Fibroblast of villous mesenchyme (primary cell): ENCODE data around the gene TMPRSS2. TPM values are rescaled to one million over a fixed set of nuclear protein-coding genes. Genes with fewer than 3 reads are reported as not detected.

Experiments
- DNase-seq: peaks from one replicate; pipeline ENCODE4 v3.0.0-alpha.2; 2010; ENCODE audit warnings: low read depth
- H3K4me3 ChIP-seq: 2 replicates; pipeline ENCODE4 v1.5.1; 2011; ENCODE audit warnings: low read depth, mild to moderate bottlenecking, low read length
- total RNA-seq: library from RNA; depleted of rRNA; stranded (reverse); fragments of >200 nt; gene quantifications from 2 replicates; pipeline ENCODE4 v1.2.3, GENCODE V29; 2012
- TF ChIP-seq, protein P1 (sequence below): IDR thresholded peaks from 2 replicates; pipeline ENCODE4 v1.5.1; 2012; ENCODE audit warnings: low read depth, mild to moderate bottlenecking, low read length; ENCODE audit not compliant: insufficient read depth

TMPRSS2 gene
- total RNA-seq, 1 donor: not detected

DNA sequence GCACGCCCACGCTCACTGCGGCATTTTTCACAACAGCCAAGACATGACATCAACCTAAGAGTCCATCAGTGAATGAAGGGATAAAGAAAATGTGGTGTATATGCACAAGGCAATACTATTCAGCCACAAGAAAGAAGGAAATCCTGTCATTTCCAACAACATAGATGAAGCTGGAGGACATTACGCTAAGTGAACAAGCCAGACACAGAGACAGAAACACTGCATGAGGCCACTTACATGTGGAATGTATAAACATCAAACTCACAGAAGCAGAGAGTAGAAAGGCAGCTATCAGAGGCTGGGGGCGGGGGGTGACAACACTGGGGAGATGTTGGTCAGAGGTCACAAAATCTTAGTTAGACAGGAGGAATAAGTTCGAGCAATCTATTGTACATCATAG, 20.9 kb downstream of the TMPRSS2 start:
- H3K4me3 ChIP-seq: no peak overlapping the region
- TF ChIP-seq, protein P1, sequence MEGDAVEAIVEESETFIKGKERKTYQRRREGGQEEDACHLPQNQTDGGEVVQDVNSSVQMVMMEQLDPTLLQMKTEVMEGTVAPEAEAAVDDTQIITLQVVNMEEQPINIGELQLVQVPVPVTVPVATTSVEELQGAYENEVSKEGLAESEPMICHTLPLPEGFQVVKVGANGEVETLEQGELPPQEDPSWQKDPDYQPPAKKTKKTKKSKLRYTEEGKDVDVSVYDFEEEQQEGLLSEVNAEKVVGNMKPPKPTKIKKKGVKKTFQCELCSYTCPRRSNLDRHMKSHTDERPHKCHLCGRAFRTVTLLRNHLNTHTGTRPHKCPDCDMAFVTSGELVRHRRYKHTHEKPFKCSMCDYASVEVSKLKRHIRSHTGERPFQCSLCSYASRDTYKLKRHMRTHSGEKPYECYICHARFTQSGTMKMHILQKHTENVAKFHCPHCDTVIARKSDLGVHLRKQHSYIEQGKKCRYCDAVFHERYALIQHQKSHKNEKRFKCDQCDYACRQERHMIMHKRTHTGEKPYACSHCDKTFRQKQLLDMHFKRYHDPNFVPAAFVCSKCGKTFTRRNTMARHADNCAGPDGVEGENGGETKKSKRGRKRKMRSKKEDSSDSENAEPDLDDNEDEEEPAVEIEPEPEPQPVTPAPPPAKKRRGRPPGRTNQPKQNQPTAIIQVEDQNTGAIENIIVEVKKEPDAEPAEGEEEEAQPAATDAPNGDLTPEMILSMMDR: no peak
- no peak for DNase-seq

DNA sequence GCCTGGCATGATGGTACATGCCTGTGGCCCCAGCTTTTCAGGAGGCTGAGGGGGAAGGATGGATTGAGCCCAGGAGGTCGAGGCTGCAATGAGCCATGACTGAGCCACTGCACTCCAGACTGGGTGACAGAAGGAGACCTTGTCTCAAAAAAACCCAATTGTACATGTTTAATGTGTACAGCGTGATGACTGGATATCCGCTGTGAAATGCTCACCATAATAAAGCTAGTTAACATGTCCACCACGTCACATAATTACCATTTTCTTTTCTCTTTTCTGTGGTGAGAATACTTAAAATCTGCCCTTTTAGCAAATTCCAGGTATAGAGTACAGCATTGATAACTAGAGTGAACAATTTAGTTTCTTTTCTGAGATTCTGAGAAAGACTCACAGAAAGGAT, 24.0 kb downstream of the TMPRSS2 start:
- TF ChIP-seq, protein P1: no peak
- no peak for DNase-seq
- H3K4me3 ChIP-seq: no peak overlapping the region

DNA sequence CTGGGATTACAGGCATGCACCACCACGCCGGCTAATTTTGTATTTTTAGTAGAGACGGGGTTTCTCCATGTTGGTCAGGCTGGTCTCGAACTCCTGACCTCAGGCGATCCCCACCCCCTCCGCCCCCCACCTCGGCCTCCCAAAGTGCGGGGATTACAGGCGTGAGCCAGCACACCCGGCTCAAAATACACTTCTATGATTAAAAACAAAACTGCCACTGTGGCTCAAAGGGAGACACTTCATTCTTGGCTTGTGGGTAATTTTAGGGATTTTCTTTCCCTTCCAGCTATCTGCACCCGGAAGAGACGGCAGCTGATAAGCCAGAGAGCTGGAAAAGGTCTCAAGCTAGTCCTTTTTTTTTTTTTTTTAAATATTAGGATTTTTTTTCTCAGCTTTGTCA, 24.5 kb downstream of the TMPRSS2 start:
- no peak overlapping the region for H3K4me3 ChIP-seq
- TF ChIP-seq, protein P1: no peak
- peak; percentile 17 for DNase-seq

DNA sequence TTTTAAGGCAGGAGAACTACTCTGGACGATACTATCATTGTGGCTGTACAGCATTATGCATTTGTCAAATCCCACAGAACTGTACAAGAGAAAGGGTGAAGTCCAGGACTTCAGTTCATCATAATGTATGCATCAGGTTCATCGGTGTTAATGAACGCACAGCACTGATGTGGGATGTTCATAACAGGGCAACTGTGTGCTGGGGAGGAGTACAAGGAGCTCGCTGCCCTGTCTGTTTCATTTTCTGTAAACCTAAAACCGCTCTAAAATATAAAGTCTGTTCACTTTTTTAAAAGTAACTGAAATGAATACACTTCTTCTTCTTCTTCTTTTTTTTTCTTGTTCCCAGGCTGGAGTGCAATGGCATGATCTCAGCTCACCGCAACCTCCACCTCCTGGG, 25.0 kb downstream of the TMPRSS2 start:
- DNase-seq: no peak
- TF ChIP-seq, protein P1: no peak
- H3K4me3 ChIP-seq: no peak overlapping the region

DNA sequence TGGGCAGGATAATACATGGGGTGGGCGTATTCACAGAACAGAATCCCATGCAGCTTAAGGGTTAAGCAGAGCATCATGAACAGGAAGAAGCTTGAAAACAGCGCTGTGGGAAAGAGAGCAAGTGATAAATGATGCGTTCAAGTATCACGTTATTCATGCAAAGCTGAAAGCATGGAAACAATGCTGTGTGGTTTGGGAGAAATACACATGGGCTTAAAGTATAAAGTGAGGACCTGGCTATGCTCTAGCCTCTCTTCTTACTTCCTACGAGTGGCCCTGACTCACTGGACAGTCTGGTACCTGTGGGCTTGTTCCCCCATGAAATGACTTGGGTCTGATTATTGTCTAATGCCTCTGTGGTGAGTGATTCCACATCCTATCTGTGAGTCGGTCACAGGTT, 25.7 kb downstream of the TMPRSS2 start:
- peak; percentile 61 for DNase-seq
- TF ChIP-seq, protein P1: no peak
- H3K4me3 ChIP-seq: no peak overlapping the region

DNA sequence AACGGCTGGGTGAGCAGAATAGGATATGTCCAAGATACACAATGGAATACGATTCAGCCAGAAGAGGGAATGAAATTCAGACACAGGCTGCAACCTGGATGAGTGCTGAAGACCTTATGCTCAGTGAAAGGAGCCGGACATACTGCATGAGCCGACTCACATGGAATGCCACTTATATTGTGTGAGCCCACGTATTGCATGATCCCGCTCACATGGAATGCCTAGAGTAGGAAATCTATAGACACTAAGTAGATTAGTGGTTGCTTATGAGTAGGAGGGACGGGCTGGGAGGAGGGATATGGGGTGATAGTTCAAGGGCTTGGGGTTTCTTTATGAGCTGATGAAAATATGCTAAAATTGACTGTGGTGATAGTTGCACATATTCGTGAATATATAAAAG, 26.8 kb downstream of the TMPRSS2 start:
- TF ChIP-seq, protein P1: no peak
- peak; percentile 51 for DNase-seq
- no peak overlapping the region for H3K4me3 ChIP-seq

DNA sequence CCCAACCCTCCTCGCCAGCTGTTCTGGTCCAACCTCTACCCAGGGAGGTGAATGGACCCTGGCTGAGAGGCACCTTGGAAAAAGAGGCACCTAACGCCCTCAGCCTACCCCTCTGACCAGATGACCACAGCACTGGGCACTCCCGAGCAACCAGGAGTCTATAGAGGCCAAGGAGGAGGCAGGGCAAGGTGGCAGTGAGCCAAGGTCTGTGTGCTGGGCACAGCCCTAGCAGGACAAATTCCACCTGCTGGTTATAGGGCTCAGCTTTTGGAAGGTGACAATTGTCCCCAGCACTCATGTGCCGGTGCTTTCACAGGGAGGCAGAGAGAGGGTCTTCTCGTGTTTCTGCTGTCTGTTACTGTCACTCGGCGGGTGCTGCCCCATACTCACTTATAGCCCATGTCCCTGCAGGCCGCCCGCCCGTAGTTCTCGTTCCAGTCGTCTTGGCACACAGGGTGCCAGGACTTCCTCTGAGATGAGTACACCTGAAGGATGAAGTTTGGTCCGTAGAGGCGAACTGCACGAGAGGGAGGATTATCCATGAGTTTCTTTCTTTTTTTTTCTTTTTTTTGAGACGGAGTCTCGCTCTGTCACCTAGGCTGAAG, 27.8 kb downstream of the TMPRSS2 start:
- TF ChIP-seq, protein P1: no peak
- DNase-seq: no peak
- no peak overlapping the region for H3K4me3 ChIP-seq
